A549 treated with Hydrocortisone at 1 μM for 4 hours (cell line): Measurements from ENCODE around the gene DVL1. TPM values are rescaled to one million over a fixed set of nuclear protein-coding genes. Genes with fewer than 3 reads are reported as not detected.

Source experiments
- total RNA-seq: library from RNA; stranded (reverse); fragments of 200-300 nt; extraction: Qiagen RNA extraction; gene quantifications from 5 replicates; pipeline ENCODE4 v1.2.3, GENCODE V29; 2022

Gene DVL1
- 50.0 to 68.0 TPM (median 63.0 TPM) in 5 replicates for total RNA-seq

DNA sequence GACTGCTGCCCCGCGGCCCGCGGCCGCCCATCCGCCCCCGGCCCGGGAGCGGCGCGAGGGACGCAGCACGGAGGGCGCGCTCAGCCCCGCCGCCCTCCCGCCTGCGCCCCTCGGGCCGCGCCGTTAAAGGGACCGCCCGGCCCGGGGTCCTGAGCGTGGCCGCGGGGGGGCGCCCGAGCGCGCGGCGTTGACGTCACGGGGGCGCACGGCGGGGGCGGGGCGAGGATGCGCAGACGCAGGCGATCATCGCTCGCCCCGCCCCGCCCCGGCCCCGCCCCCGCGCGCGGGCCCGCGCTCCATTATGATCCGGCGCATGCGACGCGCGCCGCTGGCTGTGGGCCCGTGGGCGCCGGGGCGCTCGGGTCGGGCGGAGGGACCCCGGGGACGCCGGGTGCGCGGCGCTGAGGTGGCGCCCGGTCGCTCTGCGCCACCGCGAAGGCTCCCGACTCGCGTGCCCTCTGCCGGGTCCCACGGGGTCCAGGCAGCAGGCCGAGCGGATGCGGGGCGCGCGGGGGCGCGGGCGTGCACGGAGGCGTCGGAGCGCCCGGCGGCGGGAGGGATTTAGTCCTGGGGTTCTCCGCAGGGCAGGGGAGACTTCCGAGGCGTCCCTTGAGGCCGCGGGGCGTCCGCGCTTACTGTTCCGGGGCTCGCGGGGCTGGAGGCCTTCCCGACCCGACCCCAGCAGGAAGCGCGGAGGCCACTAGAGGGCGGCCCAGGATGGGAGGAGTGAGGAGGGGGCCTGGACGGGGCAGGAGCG is at the start of gene DVL1:
TSS of gene DVL1 (minus strand) at position 163 of the 757 bp plus-strand sequence. CDS start 353 bp downstream, outside the sequence.

DNA sequence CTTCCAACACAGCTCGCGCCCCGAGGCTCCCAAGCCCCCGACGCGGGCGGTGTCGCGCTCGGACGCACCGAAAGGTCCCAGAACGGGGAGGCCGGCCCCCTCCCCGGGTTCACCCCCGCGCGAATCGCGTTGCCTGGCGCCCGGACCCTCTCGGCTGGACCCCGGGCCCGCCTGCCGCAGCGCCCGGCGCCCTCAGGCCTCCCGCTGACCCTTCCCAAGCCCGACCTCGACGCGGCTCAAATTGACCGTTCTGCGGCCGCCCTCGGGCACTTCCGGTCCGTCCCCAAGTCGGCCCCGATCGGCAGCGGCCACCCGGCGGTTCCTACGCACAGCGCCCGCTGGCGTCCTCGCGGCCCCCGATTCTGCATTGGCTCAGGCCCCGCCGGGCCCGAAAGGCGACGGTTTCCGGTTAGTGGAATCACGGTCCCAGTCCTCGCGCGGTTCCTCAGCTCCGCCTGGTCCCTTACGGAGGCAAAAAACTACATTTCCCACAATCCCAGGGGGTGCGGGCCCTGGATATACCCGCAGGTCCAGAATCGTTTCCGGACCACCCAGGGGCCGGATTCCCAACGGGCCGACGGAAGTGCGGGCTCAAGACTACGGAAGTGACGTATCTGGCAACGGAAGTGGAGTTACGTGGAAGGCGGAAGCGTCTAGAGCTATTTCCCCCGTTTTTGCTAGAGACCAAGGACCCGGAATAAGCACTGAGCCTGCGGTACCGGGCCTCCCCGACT is 25.9 kb upstream of the DVL1 start, which contains the start of gene AURKAIP1:
TSS of gene AURKAIP1 (minus strand) at position 279 of the 734 bp plus-strand sequence. CDS start 451 bp downstream, outside the sequence.

DNA sequence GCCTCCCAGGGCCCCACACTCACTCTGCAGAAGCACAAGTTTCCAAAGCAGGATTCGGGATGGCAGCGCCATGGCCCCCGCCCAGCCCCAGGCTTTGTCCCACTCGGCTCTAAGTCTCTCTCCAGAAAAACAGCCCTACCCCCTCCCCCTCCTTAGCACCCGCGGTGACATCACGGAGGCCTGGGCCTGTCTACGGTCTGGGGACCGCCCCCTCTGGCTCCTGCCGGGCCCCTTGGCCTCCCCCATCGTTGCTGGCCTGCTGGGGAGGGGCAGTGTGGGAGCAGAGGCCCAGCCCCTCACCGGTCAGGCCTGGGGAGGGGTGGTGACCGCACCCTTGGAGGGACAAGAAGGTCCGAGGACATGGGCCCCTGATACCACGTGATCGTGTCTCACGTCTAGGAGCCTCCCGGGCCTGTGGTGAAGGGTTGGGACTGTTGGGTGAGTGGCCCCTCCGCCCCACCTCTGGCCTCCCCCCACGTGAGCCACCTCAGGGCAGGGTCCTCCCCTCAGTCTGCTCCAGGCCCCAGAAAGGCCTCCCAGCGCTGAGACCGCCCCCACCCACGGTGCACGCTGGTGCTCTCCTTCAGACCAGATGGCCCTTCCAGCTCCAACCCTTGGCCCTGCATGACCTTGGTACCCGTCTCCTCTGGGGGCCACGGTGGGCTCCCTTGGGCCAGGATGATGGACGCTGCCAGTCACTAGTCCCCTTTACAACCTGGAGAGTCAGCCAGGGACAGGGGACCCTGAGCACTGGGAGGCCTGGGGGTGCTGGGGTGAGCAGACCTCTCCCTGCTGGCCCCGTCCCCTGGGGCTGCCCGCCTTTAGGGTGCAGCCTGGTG is 9.4 kb upstream of the DVL1 start, which contains the start of gene MXRA8:
TSS of gene MXRA8 (minus strand) at position 123 of the 839 bp plus-strand sequence. CDS start at position 72, 51 bp downstream.

DNA sequence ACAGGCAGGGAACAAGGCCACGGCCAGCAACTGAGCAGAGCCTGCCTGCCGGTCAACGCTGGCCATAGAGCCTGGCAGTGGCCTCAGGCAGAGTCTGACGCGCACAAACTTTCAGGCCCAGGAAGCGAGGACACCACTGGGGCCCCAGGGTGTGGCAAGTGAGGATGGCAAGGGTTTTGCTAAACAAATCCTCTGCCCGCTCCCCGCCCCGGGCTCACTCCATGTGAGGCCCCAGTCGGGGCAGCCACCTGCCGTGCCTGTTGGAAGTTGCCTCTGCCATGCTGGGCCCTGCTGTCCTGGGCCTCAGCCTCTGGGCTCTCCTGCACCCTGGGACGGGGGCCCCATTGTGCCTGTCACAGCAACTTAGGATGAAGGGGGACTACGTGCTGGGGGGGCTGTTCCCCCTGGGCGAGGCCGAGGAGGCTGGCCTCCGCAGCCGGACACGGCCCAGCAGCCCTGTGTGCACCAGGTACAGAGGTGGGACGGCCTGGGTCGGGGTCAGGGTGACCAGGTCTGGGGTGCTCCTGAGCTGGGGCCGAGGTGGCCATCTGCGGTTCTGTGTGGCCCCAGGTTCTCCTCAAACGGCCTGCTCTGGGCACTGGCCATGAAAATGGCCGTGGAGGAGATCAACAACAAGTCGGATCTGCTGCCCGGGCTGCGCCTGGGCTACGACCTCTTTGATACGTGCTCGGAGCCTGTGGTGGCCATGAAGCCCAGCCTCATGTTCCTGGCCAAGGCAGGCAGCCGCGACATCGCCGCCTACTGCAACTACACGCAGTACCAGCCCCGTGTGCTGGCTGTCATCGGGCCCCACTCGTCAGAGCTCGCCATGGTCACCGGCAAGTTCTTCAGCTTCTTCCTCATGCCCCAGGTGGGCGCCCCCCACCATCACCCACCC is 17.9 kb downstream of the DVL1 start, which contains the start of gene TAS1R3:
TSS of gene TAS1R3 (plus strand) at position 213 of the 898 bp plus-strand sequence. CDS start at position 279, 66 bp downstream.

DNA sequence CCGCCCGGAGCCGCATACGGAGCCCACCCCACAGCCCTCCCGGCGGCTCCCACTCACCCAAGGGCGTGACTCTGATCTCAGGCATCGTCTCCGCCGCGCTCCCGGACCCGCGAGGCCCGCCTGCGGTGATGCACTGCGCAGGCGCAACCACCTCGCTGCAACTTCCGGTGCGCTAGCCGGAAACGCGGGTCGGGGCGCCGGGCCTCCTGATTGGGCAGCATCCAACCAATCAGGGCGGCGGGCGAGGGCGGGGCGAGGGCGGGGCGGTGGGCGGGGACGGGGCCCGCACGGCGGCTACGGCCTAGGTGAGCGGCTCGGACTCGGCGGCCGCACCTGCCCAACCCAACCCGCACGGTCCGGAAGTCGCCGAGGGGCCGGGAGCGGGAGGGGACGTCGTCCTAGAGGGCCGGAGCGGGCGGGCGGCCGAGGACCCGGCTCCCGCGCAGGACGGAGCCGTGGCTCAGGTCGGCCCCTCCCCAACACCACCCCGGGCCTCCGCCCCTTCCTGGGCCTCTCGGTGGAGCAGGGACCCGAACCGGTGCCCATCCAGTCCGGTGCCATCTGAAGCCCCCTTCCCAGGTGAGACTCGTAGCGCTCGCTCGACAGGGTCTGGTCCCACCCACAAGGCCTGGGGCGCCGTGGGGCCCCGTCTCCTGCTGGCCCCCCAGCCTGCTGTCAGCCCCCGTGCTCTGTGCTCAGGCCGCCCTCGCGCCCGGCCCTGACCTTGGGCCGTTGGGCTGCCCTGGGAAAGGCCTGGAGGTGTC is 24.5 kb downstream of the DVL1 start, which contains the start of the genes CPTP and INTS11:
TSS of gene CPTP (plus strand) at position 279 of the 764 bp plus-strand sequence. CDS start 2,109 bp downstream, outside the sequence.
TSS of gene INTS11 (minus strand) at position 137 of the 764 bp plus-strand sequence. CDS start at position 85, 52 bp downstream.

DNA sequence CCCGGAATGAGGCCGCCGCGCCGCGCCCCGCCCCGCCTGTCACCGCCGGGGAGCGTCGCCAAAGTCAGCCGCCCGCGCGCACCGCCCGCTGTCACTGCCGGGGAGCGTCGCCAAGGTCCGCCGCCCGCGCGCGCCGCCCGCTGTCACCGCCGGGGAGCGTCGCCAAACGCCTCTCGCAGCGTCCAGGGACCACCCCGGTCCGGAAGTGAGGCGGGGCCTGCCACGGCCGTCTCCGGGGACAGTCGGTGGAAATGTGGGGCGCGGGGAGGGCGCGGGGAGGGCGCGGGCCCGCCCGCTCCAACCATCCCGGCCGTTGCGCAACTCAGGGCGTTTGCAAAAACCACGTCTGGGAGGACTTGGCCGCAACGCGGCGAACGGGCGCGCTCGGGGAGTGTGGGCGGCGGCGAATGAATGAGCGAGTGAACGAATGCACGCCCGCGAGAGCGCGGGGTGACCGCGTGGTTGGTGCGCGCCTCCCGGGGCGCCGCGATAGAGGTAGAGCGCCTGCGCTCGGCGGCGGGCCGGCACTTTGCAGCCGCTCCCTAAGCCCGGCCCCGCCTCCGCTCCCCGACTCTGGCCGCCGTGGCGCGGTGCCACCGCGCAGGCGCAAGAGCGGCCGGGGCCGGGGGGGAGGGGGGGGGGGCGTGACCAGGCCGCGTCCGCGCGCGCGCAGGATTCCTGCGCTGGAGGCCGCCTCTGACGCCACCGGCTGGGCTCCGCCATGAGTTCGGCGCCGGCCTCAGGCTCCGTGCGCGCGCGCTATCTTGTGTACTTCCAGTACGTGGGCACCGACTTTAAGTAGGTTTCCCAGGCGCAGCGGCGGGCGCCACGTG is 41.1 kb downstream of the DVL1 start, which contains the start of the genes ACAP3 and PUSL1:
TSS of gene ACAP3 (minus strand) at position 8 of the 833 bp plus-strand sequence. CDS start 115 bp downstream, outside the sequence.
TSS of gene PUSL1 (plus strand) at position 675 of the 833 bp plus-strand sequence. CDS start at position 722, 47 bp downstream.

Other genes with a start within 250 kb of the DVL1 start
- gene C1orf159, start 233.3 kb downstream of the DVL1 start, total RNA-seq, result 9.2 to 14.7 TPM (median 13.6 TPM) in 5 replicates
- gene TTLL10, start 175.5 kb downstream of the DVL1 start, total RNA-seq, result not detected in 5 replicates
- 0.17 to 0.42 TPM in 2 of 5 replicates, not detected in the others for gene TNFRSF18, start 142.8 kb downstream of the DVL1 start, total RNA-seq
- 0.09 to 0.34 TPM (median 0.25 TPM) in 3 of 5 replicates, not detected in the others for gene TNFRSF4, start 135.3 kb downstream of the DVL1 start, total RNA-seq
- 113 to 131 TPM (median 122 TPM) in 5 replicates for gene SDF4, start 117.4 kb downstream of the DVL1 start, total RNA-seq
- 11.3 to 19.2 TPM (median 17.6 TPM) in 5 replicates for gene B3GALT6, start 117.2 kb downstream of the DVL1 start, total RNA-seq
- gene C1QTNF12, start 102.7 kb downstream of the DVL1 start, total RNA-seq, result 0.97 to 2.3 TPM (median 1.3 TPM) in 5 replicates
- 36.7 to 49.8 TPM (median 47.1 TPM) in 5 replicates for gene UBE2J2, start 75.6 kb downstream of the DVL1 start, total RNA-seq
- gene SCNN1D, start 69.0 kb downstream of the DVL1 start, total RNA-seq, result 0.76 to 1.3 TPM (median 0.84 TPM) in 5 replicates
- gene ACAP3, start 41.5 kb downstream of the DVL1 start, total RNA-seq, result 12.0 to 17.3 TPM (median 13.6 TPM) in 5 replicates
- 14.3 to 24.7 TPM (median 22.7 TPM) in 5 replicates for gene PUSL1, start 40.8 kb downstream of the DVL1 start, total RNA-seq
- gene INTS11, start 24.8 kb downstream of the DVL1 start, total RNA-seq, result 53.7 to 59.5 TPM (median 54.7 TPM) in 5 replicates
- gene CPTP, start 24.6 kb downstream of the DVL1 start, total RNA-seq, result 17.2 to 23.3 TPM (median 21.9 TPM) in 5 replicates
- 0.07 to 0.24 TPM (median 0.20 TPM) in 5 replicates for gene TAS1R3, start 18.1 kb downstream of the DVL1 start, total RNA-seq
- gene MXRA8, start 9.1 kb upstream of the DVL1 start, total RNA-seq, result 0.12 to 0.25 TPM (median 0.16 TPM) in 5 replicates
- 95.4 to 183 TPM (median 168 TPM) in 5 replicates for gene AURKAIP1, start 25.8 kb upstream of the DVL1 start, total RNA-seq
- 42.3 to 54.3 TPM (median 50.5 TPM) in 5 replicates for gene CCNL2, start 49.9 kb upstream of the DVL1 start, total RNA-seq
- 128 to 154 TPM (median 130 TPM) in 5 replicates for gene MRPL20, start 57.9 kb upstream of the DVL1 start, total RNA-seq
- gene ANKRD65, start 71.9 kb upstream of the DVL1 start, total RNA-seq, result 0.06 to 0.14 TPM (median 0.14 TPM) in 3 of 5 replicates, not detected in the others
- gene VWA1, start 86.3 kb upstream of the DVL1 start, total RNA-seq, result 4.1 to 15.8 TPM (median 12.9 TPM) in 5 replicates
- gene ATAD3C, start 100.3 kb upstream of the DVL1 start, total RNA-seq, result not detected in 5 replicates
- 1.3 to 3.2 TPM (median 2.9 TPM) in 5 replicates for gene ATAD3B, start 122.3 kb upstream of the DVL1 start, total RNA-seq
- gene ATAD3A, start 162.7 kb upstream of the DVL1 start, total RNA-seq, result 31.1 to 37.8 TPM (median 35.1 TPM) in 5 replicates
- 0.24 to 0.70 TPM (median 0.38 TPM) in 4 of 5 replicates, not detected in the other for gene TMEM240, start 191.2 kb upstream of the DVL1 start, total RNA-seq
- 83.9 to 108 TPM (median 103 TPM) in 5 replicates for gene SSU72, start 225.4 kb upstream of the DVL1 start, total RNA-seq